HepG2 (cell line): ENCODE measurements around the gene MXRA7. TPM values are rescaled to one million over a fixed set of nuclear protein-coding genes. Genes with fewer than 3 reads are reported as not detected.
A peak's percentile ranks its signal among the peaks of the same experiment; 100 is the strongest.

Source experiments
- EHMT2 ChIP-seq: fragments of 200-600 bp; sonication (generic); IDR thresholded peaks from 2 replicates; pipeline ENCODE4 v1.7.0; 2017; ENCODE audit warnings: antibody characterized with exemption, low read depth, low read length, borderline replicate concordance
- ETV5 ChIP-seq: IDR thresholded peaks from 2 replicates; pipeline ENCODE4 v1.6.1; 2018; ENCODE audit warnings: missing biosample characterization, missing genetic modification reagents, inconsistent platforms, borderline replicate concordance
- KLF16 ChIP-seq, 2 experiments: sonication (generic) in 1 of 2; formaldehyde crosslinking in 1 of 2; IDR thresholded peaks; 2 replicates each; pipeline versions ENCODE4 v1.6.1 to v1.8.0; 2016 to 2023; ENCODE audit warnings: missing genetic modification reagents in 2 of 2, missing compliant biosample characterization in 1 of 2
- KMT2B ChIP-seq: IDR thresholded peaks from 2 replicates; pipeline ENCODE4 v1.6.1; 2016; ENCODE audit warnings: missing genetic modification reagents, missing compliant biosample characterization
- NR3C1 ChIP-seq: sonication (generic); formaldehyde crosslinking; IDR thresholded peaks from 2 replicates; pipeline ENCODE4 v1.4.0; 2020; ENCODE audit warnings: missing genetic modification reagents
- RXRB ChIP-seq: IDR thresholded peaks from 2 replicates; pipeline ENCODE4 v1.6.1; 2016; ENCODE audit warnings: borderline replicate concordance, missing genetic modification reagents, missing compliant biosample characterization
- SALL1 ChIP-seq: sonication (generic); formaldehyde crosslinking; IDR thresholded peaks from 2 replicates; pipeline ENCODE4 v1.8.0; 2022; ENCODE audit warnings: mild to moderate bottlenecking, missing genetic modification reagents
- SMC3 ChIP-seq: IDR thresholded peaks from 2 replicates; pipeline ENCODE4 v1.6.1; 2011; ENCODE audit warnings: low read length, improper control_type of control experiment
- XRCC5 ChIP-seq: fragments of 200-400 bp; formaldehyde crosslinking; optimal IDR thresholded peaks from 2 replicates; pipeline ENCODE3; 2017; ENCODE audit warnings: mild to moderate bottlenecking, low read length
- YEATS4 ChIP-seq: sonication (generic); formaldehyde crosslinking; IDR thresholded peaks from 2 replicates; pipeline ENCODE4 v1.4.0; 2020; ENCODE audit warnings: missing genetic modification reagents, borderline replicate concordance
- ZBTB33 ChIP-seq: sonication (generic); formaldehyde crosslinking; IDR thresholded peaks from 2 replicates; pipeline ENCODE4 v1.4.0; 2020; ENCODE audit warnings: missing genetic modification reagents
- ZKSCAN8 ChIP-seq: IDR thresholded peaks from 2 replicates; pipeline ENCODE4 v1.6.1; 2016; ENCODE audit warnings: borderline replicate concordance, missing genetic modification reagents, missing compliant biosample characterization
- ZNF230 ChIP-seq: sonication (generic); formaldehyde crosslinking; IDR thresholded peaks from 2 replicates; pipeline ENCODE4 v1.4.0; 2020; ENCODE audit warnings: mild to moderate bottlenecking, missing genetic modification reagents
- ZNF281 ChIP-seq: sonication (generic); formaldehyde crosslinking; IDR thresholded peaks from 2 replicates; pipeline ENCODE4 v1.4.0; 2020; ENCODE audit warnings: missing genetic modification reagents, borderline replicate concordance
- ZNF746 ChIP-seq: sonication (generic); formaldehyde crosslinking; IDR thresholded peaks from 2 replicates; pipeline ENCODE4 v1.8.0; 2022; ENCODE audit warnings: mild to moderate bottlenecking, missing genetic modification reagents
- ZNF777 ChIP-seq: sonication (generic); formaldehyde crosslinking; IDR thresholded peaks from 2 replicates; pipeline ENCODE4 v1.4.0; 2020; ENCODE audit warnings: missing genetic modification reagents
- ZUFSP ChIP-seq: sonication (generic); formaldehyde crosslinking; IDR thresholded peaks from 2 replicates; pipeline ENCODE4 v1.9.0; 2021; ENCODE audit warnings: missing genetic modification reagents, mild to moderate bottlenecking, borderline replicate concordance
- polyA plus RNA-seq, 8 experiments: library from polyadenylated mRNA; depleted of rRNA in 3 of 8; stranded (reverse) in 7 of 8; unstranded in 1 of 8; fragments of >200 nt; fragmentation: Illumina TruSeq in 4 of 8; extraction: Trizol in 4 of 8; gene quantifications; 2 replicates each; pipeline versions ENCODE4 v1.2.1 to v1.2.3, GENCODE V29; 2011 to 2016; ENCODE audit warnings: low read depth in 4 of 8, missing spikeins in 1 of 8, mixed read lengths in 1 of 8; ENCODE audit not compliant: insufficient read depth in 1 of 8
- total RNA-seq, 5 experiments: library from RNA; depleted of rRNA; stranded (reverse); fragments of >200 nt; fragmentation: Illumina TruSeq; extraction: Trizol; gene quantifications; 2 replicates each; pipeline ENCODE4 v1.2.3, GENCODE V29; 2016; ENCODE audit warnings: low read depth in 1 of 5
- TF ChIP-seq, protein P1 (sequence below): sonication (generic); formaldehyde crosslinking; IDR thresholded peaks from 2 replicates; pipeline ENCODE4 v1.4.0; 2020; ENCODE audit warnings: mild to moderate bottlenecking, missing genetic modification reagents

The MXRA7 gene
- total and polyA plus RNA-seq, 2 of the 13 experiments (the other 11 are each of a cell fraction or from before 2014, with no cell fraction given): 44.8 to 112 TPM

DNA sequence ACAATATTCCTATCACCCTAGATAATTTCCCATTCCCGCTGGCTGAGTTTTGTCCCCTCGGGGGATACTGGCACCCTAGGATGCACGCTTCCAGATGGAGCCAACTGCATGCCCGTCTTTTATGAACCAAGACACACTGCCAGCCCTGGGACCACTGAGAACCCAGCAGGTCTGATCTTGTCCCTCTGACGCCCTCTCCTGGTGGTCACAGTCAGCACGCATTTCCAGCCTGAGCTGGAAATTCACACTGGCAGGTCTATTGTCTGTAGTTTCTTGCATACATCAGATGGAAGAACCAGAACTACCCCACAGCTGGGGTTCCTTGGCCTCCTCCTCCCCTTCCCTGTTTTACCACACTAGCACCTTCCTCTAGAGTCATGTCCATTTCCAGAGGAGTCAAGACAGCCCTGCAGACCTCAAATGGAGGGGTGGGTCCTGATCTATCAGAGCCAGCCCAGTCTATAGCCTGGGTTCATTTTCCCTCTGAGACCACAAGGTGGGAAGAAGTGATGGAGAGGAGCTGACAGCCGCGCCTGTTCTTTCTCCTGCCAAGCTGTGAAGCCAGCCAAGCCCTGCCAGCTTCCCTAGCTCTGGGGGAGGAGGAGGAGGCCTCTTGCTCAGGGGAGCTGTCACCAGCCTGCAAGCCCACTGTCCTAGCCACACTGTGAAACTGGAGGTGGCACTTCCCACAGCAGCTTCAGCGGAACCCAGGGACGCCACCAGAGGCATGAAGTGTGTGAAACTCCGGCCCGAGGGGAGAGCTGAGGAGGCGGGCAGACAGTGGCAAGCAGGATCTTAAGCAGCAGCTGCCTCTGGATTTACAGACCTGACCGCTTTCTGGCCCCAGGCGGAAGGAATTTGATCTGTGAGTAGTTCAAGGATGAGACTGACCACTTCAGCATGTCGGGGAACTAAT lies 29.3 kb downstream of the MXRA7 start (continued):
- TF ChIP-seq SMC3 (peak; percentile 91), ZNF230 (CRISPR knock-in tag) (no peak), XRCC5 (peak; percentile 59), KLF16 (CRISPR knock-in tag; IDR thresholded peaks at IDR 0.05) (0 out of 4 replicates have a peak, but pooled peaks of 1 of the 2 experiments have one; percentile 38), ZNF746 (CRISPR knock-in tag) (no peak), ZNF777 (no peak), ZKSCAN8 (CRISPR knock-in tag) (peak; percentile 80; the same call in 1 of the 2 replicates), ETV5 (CRISPR knock-in tag) (no peak; the same call in 1 of the 2 replicates), SALL1 (CRISPR knock-in tag) (peak; percentile 79), KMT2B (CRISPR knock-in tag) (0 out of 2 replicates have a peak, but pooled peaks have one; percentile 38), NR3C1 (no peak), EHMT2 (no peak), RXRB (peak; percentile 40; the same call in 1 of the 2 replicates), ZBTB33 (CRISPR knock-in tag) (peak; percentile 64; the same call in 1 of the 2 replicates), ZNF281 (peak; percentile 20; the same call in 1 of the 2 replicates), YEATS4 (no peak), ZUFSP (CRISPR knock-in tag) (no peak)
- TF ChIP-seq, protein P1, sequence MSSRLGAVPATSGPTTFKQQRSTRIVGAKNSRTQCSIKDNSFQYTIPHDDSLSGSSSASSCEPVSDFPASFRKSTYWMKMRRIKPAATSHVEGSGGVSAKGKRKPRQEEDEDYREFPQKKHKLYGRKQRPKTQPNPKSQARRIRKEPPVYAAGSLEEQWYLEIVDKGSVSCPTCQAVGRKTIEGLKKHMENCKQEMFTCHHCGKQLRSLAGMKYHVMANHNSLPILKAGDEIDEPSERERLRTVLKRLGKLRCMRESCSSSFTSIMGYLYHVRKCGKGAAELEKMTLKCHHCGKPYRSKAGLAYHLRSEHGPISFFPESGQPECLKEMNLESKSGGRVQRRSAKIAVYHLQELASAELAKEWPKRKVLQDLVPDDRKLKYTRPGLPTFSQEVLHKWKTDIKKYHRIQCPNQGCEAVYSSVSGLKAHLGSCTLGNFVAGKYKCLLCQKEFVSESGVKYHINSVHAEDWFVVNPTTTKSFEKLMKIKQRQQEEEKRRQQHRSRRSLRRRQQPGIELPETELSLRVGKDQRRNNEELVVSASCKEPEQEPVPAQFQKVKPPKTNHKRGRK (CRISPR knock-in tag): no peak
